HG03571 (cell line): ENCODE measurements around the gene DPF3.

Experiments used
- ATAC-seq: cut with Tn5 transposase; IDR thresholded peaks from one replicate; pipeline ENCODE4 v1.9.1; 2021; ENCODE audit not compliant: unreplicated experiment

The DPF3 gene

DNA sequence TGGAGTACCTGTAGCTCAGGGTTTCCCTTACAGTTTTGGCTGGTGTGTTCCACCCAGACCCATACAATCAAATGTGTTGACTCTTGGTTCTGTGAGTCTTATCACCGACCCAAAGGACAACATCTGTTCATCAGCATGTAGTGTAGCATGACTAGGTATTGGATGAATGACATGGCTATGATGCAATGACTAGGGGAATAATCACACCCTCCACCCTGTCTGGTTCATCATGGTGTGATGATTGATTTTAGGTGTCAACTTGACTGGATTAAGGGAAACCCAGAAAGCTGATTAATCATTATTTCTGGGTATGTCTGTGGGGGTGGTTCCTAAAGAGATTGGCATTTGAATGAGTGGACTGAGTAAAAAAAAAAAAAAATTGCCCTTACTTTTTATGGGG is 311.3 kb downstream of the DPF3 start:
- no peak for ATAC-seq

DNA sequence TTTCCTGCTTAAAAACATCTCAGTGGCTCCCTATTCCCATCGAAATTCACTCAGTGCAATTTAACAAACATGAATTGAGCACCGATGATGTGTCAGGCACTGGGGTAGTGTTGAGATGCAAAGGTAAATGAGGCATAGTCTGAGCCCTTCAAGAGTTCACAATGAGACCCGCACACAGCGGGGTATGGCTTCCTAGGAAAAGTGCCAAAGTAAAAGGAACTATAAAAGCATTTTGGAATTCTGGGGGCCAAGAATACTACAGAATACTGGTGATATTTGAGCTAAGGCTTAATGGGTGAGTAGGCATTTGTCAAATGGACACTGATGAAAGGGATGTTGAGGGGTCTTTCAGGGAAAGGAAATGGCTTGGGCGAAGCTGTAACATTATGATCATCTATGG is 315.4 kb downstream of the DPF3 start:
- ATAC-seq, result no peak

DNA sequence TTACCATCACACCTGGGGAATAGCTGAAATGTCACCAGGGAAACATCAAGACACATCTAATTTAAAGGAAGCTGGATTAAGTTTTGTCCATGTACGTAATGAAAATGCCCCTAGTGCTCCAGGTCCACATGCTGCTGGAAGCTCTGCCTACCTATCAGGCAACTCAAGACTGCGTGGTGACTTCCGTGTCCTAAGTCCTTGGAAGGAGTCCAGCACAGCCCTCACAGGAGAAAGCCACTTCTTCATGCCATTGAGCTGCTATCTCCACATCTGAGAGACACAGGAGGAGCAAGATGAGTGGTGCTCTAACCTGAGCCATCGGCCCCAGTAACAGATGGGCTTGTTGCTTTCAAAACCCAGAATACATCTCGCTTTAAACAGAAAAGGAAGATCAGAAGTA is 316.4 kb downstream of the DPF3 start:
- no peak for ATAC-seq

DNA sequence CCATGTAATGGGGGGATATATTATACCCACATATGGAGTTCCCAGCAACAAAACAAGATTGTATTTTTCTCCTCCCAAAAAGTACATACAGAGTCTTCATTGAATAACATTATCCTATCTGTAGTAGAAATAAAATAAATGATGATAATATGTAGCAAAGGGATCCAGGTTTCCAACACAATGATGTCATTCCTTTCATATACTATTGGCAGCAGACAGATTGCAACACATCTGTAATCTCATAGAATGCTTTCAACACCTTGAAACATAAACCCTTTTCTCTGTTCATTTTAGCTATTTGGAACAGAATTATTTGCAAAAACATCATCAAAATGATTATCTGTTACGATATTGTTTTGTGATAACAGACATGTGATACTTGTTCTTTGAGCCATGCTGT is 317.6 kb downstream of the DPF3 start:
- no peak for ATAC-seq

DNA sequence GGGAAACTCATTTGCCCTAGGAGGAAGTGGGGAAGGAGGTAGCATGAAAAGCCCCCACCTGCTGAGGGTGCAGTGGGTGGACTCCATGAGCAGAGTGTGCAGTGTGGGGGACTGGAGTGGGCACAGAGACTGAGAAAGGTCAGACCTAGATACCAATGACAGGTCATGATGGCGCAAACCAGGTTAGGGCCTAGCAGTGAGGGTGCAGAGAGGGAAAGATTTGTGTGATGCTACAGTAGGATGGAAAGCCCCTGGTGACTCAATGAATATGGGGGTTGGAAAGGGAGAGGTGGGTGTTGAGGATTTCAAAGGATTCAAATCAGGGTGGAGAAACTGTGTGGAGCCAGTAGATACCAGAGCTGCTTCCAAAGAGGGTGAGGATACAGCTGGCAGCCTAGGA is 319.2 kb downstream of the DPF3 start:
- no peak for ATAC-seq

DNA sequence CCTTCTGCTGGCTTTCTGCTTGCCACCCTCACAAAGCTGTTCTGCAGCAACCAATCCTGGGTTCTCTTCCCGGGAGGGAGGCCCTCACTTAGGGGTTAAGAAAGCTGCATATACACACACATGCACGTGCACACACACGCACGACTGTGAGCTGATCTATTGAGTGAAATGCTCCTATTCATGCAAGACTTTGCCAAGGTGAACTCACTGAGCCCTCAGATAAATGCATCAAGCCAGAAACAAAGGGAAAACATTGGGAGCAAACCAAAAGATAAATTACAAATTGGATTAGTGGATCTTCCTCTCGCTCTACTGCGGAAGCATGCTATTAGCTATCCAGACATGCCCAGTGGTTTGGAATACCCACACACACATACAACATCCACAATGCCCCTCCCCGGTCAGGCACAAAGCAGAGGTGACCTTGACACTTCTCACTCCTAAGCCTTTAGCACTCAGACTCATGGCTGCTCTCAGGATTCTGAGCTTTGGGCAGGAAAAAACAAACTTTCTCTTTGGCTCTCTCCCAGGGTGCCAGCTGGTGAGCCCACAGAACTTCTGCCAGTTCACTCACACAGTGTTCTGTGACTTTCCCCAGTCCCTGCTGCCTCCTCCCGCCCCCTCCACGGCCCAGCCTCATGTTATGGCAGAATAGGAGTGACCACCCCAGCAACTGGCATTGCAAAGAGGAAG is 320.0 kb downstream of the DPF3 start:
- ATAC-seq, result no peak
